HG02798 (cell line): ENCODE data around the gene ADAMTS1.

Experiments used
- ATAC-seq: cut with Tn5 transposase; IDR thresholded peaks from one replicate; pipeline ENCODE4 v1.9.1; 2021; ENCODE audit warnings: mild to moderate bottlenecking; ENCODE audit not compliant: unreplicated experiment, poor library complexity

The ADAMTS1 gene

GRCh38 chr21:26794597-26795411, 50.4 kb downstream of the ADAMTS1 start:
- no peak for ATAC-seq

DNA sequence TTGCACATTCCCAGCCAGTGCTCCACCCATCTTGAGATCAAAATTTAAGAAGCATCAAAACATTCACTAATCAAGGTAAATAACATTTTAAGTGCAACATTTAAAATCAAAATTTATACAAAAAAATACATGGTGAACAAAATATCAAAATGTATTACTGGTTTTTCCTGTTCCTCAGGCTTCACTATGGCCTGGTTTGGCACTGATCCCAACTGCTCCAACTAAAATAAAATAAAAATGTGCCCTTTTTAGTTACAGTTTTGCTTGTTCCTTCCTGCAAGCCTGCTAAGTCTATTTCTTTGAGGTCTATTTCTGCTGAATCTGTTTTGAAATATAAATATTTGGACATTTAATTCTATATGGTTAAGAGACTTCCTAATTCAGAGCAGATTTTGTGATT, 54.9 kb downstream of the ADAMTS1 start:
- ATAC-seq: no peak

- ATAC-seq: no peak
These were observed 56.4 kb downstream of the ADAMTS1 start for GRCh38 chr21:26788790-26789189.
